H54 (cell line): ENCODE data around the gene NAA15.
"Not testable (repeated sequence)": the region's sequence is repeated elsewhere in the genome, so short reads cannot be mapped to it uniquely, and the experiment has no call there.

Experiments
- DNase-seq: peaks from one replicate; pipeline ENCODE4 v3.0.0; 2011; ENCODE audit warnings: low spot score, mixed read lengths; ENCODE audit not compliant: insufficient read length
- FAIRE-seq: peaks from 3 replicates; lab custom pipeline; 2011; peaks lifted over from hg19 to GRCh38; lab: Jason Lieb, UNC
- POLR2A ChIP-seq: IDR thresholded peaks from 2 replicates; pipeline ENCODE4 v1.6.1; 2011; ENCODE audit warnings: low read depth, mild to moderate bottlenecking, low read length

Gene NAA15

DNA sequence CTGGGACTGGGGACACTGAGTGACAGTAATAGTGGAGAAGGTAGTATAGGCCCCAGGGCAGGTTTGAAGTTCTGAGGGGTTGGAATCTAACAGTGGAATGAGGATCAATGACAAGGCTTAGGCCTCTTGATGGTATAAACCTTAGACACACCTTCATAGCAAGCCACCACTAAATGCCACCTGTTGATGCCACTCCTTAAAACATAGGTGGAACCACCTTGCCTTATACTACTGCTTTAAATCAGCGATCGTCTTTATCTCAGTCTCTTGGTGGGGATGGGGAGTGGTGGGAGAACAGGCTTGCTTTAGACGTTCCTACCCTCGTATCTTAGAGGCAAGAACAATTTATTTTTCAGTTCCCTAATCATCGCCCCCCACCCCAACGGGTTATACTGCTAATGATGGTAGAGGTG lies 153.8 kb downstream of the NAA15 start:
- no peak for FAIRE-seq

GRCh38 chr4:139457318-139457717 lies 156.0 kb downstream of the NAA15 start:
- no peak for DNase-seq
- no peak for TF ChIP-seq POLR2A
- FAIRE-seq: no peak

More for the DNA sequence above, 153.8 kb downstream of the NAA15 start:
- no peak for TF ChIP-seq POLR2A
- no peak for DNase-seq

GRCh38 chr4:139458543-139458942 lies 157.2 kb downstream of the NAA15 start:
- no peak for DNase-seq
- TF ChIP-seq POLR2A: no peak

GRCh38 chr4:139458999-139459398 lies 157.7 kb downstream of the NAA15 start:
- FAIRE-seq (no peak), DNase-seq (no peak)
- no peak for TF ChIP-seq POLR2A

More at GRCh38 chr4:139458543-139458942, 157.2 kb downstream of the NAA15 start:
- no peak for FAIRE-seq

DNA sequence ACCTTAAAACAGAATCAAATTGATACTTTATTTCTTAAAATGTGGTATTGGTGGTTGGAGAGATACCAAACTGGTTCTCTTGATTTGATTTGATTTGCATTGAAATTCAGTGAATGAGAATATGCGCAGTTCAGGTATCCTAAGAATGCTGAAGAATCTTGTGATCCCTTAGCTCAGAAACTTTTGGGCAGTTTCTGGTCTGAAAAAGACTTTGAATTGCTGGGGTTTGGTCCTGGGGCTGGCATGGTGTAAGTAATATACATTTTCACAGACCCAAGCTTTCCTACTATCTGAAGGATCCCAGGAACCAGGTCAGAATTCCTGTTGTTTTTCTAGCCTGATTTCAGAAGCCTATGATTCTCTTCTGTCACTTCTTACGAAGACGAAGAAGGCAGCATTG lies 159.3 kb downstream of the NAA15 start:
- DNase-seq (no peak), FAIRE-seq (no peak)
- TF ChIP-seq POLR2A: no peak

DNA sequence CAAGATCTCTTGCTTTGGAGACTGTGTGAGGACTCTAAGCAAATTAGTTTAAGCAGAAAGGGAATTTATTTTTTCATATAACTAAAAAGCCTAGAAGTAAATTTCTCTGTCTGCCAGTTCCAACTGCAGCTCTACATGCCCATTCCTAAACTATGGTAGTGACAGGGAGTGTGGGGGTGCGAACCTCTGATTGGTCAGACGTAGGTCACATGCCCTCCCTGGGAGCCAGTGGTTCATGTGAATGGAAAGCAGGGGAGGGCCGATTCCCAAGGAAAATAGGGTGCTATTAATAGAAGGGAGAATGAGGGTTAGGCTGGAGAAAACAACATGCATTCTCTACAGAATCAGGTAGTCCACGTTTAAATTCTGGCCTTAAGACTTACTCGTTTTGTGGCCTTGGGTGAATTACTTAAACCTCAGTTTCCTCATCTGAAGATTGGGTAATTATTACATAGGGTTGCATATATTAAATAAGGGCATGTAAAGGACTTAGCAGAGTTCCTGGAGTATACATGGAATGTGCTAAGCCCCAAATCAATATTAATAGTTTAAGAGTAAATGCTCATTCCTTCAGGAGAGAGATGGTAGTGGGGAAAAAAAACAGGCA lies 159.8 kb downstream of the NAA15 start:
- no peak for DNase-seq
- no peak for FAIRE-seq
- TF ChIP-seq POLR2A: no peak

GRCh38 chr4:139464512-139464911 lies 163.2 kb downstream of the NAA15 start:
- not testable (repeated sequence) for DNase-seq, FAIRE-seq

- DNase-seq (no peak), FAIRE-seq (no peak)
- TF ChIP-seq POLR2A: no peak
Observed at GRCh38 chr4:139465922-139466321, 164.6 kb downstream of the NAA15 start.

GRCh38 chr4:139468756-139469155 lies 167.5 kb downstream of the NAA15 start:
- not testable (repeated sequence) for FAIRE-seq, DNase-seq

GRCh38 chr4:139469216-139469615 lies 167.9 kb downstream of the NAA15 start:
- FAIRE-seq (no peak), DNase-seq (no peak)
- TF ChIP-seq POLR2A: no peak
